Measurements from ENCODE around the gene SLC25A40.
"Not testable (repeated sequence)": the region's sequence is repeated elsewhere in the genome, so short reads cannot be mapped to it uniquely, and the experiment has no call there.

SLC25A40 gene

GRCh38 chr7:87876040-87876868, at the start of gene SLC25A40, which contains the start of gene DBF4:
Gene SLC25A40 (minus strand): TSS chr7:87876360. CDS start chr7:87858727, 17,633 bp downstream.
Gene DBF4 (plus strand): TSS chr7:87876493. CDS start chr7:87876733, 240 bp downstream.
- peak; percentile 96 for DNase-seq

GRCh38 chr7:87922759-87923395, 46.7 kb upstream of the SLC25A40 start:
- not testable (repeated sequence) for DNase-seq

GRCh38 chr7:87920578-87920977, 44.4 kb upstream of the SLC25A40 start:
- DNase-seq, result no peak

GRCh38 chr7:87919875-87920274, 43.7 kb upstream of the SLC25A40 start:
- no peak for DNase-seq

GRCh38 chr7:87918740-87919139, 42.6 kb upstream of the SLC25A40 start:
- DNase-seq, result no peak

- no peak for DNase-seq
Observed at GRCh38 chr7:87912121-87912520, 36.0 kb upstream of the SLC25A40 start.

GRCh38 chr7:87908814-87909213, 32.7 kb upstream of the SLC25A40 start:
- DNase-seq, result not testable (repeated sequence)

- not testable (repeated sequence) for DNase-seq
Observed at GRCh38 chr7:87907136-87907906, 31.2 kb upstream of the SLC25A40 start.

GRCh38 chr7:87899255-87899654, 23.1 kb upstream of the SLC25A40 start:
- DNase-seq, result no peak

- no peak for DNase-seq
Observed at GRCh38 chr7:87895363-87895762, 19.2 kb upstream of the SLC25A40 start.

GRCh38 chr7:87886875-87887274, 10.7 kb upstream of the SLC25A40 start:
- DNase-seq, result peak; percentile 25

GRCh38 chr7:87885018-87885417, 8.9 kb upstream of the SLC25A40 start:
- no peak for DNase-seq

- no peak for DNase-seq
Observed at GRCh38 chr7:87882151-87882937, 6.2 kb upstream of the SLC25A40 start.

GRCh38 chr7:87878208-87878735, 2.1 kb upstream of the SLC25A40 start:
- no peak for DNase-seq

GRCh38 chr7:87877366-87878040, 1.3 kb upstream of the SLC25A40 start:
- no peak for DNase-seq

GRCh38 chr7:87876869-87877234, 692 bp upstream of the SLC25A40 start:
- peak; percentile 74 for DNase-seq

GRCh38 chr7:87875151-87876039, 765 bp downstream of the SLC25A40 start:
- peak; percentile 24 for DNase-seq

GRCh38 chr7:87874066-87874465, 2.1 kb downstream of the SLC25A40 start:
- DNase-seq, result no peak

- not testable (repeated sequence) for DNase-seq
Observed at GRCh38 chr7:87873328-87873727, 2.8 kb downstream of the SLC25A40 start.

- DNase-seq, result no peak
Observed at GRCh38 chr7:87872346-87872745, 3.8 kb downstream of the SLC25A40 start.

GRCh38 chr7:87870471-87870870, 5.7 kb downstream of the SLC25A40 start:
- DNase-seq, result no peak

Measured in NCI-H146 (cell line).